ENCODE data around the gene ARL6IP1. TPM values are rescaled to one million over a fixed set of nuclear protein-coding genes. Genes with fewer than 3 reads are reported as not detected.

ARL6IP1 gene
- total and polyA plus RNA-seq, 2 of the 13 experiments (the other 11 are each of a cell fraction or from before 2014, with no cell fraction given), result 263 to 373 TPM

DNA sequence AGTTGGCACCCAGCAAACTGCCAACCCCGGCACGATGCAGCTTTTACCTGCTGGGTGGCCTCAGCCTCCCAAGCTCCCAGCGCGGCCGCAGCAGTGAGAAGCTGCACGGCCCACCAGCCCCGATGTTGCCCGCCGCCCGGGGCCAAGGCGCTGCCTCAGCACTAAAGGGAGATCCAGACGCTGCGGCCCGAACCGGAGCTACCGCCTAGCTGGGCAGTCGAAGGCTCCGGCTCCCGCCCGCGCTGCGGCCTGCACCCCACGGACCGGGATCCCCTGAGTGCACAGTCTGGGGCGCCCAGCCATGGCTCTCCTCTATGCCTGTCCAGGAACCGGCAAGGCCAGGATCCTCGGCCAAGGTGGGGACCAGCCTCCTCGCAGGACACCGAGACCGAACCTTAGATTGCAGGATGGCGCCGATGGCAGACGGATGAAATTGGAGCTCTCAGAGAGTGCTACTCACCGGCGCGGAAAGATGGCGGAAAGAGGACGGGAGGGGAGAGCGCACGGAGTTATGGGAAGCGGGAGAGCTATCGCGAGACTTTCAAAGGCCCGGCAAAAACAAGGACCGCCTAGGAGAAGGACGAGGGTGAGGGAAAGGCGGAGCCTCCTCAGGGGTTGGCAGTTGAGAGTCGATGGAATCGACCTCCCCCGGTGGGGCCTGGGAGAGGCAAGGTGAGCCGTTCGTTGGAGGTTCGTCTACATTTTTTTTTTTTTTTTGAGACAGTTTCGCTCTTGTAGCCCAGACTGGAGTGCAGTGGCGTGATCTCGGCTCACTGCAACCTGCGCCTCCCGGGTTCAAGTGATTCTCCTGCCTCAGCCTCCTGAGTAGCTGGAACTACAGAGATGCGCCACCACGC is 11.3 kb downstream of the ARL6IP1 start, which contains the start of gene RPS15A (continued):
- TF ChIP-seq ZNF124 (CRISPR knock-in tag; IDR thresholded peaks at IDR 0.05) (peak; percentile 96), ZNF207 (IDR thresholded peaks at IDR 0.05; ENCODE audit: borderline replicate concordance) (no peak), GPN1 (CRISPR knock-in tag; IDR thresholded peaks at IDR 0.05; ENCODE audit: borderline replicate concordance) (peak; percentile 95), ZNF724P (CRISPR knock-in tag; IDR thresholded peaks at IDR 0.05; ENCODE audit: borderline replicate concordance) (peak; percentile 97), SMAD9 (CRISPR knock-in tag; IDR thresholded peaks at IDR 0.05) (peak; percentile 97), GMEB2 (CRISPR knock-in tag; IDR thresholded peaks at IDR 0.05; ENCODE audit: low read depth) (no peak; the same call in 1 of the 2 replicates), BRCA1 (CRISPR knock-in tag; IDR thresholded peaks at IDR 0.05) (peak; percentile 43; the same call in 1 of the 2 replicates), HOXA5 (CRISPR knock-in tag; IDR thresholded peaks at IDR 0.05) (peak; percentile 97; the same call in 1 of the 2 replicates), ZNF331 (CRISPR knock-in tag; IDR thresholded peaks at IDR 0.05) (peak; percentile 93), ZNF224 (CRISPR knock-in tag; IDR thresholded peaks at IDR 0.05) (peak; percentile 99), ZKSCAN8 (CRISPR knock-in tag; IDR thresholded peaks at IDR 0.05; ENCODE audit: borderline replicate concordance) (peak; percentile 79; the same call in 1 of the 2 replicates), AKNA (CRISPR knock-in tag; IDR thresholded peaks at IDR 0.05; ENCODE audit: borderline replicate concordance) (peak; percentile 95; the same call in 1 of the 2 replicates), HOXA9 (CRISPR knock-in tag; IDR thresholded peaks at IDR 0.05; ENCODE audit: borderline replicate concordance) (peak; percentile 95; the same call in 1 of the 2 replicates), NR2F1 (CRISPR knock-in tag; IDR thresholded peaks at IDR 0.05) (no peak; a peak in 1 of 4 replicates), MAF1 (CRISPR knock-in tag; IDR thresholded peaks at IDR 0.05; ENCODE audit: borderline replicate concordance) (peak; percentile 74), ZBTB38 (CRISPR knock-in tag; IDR thresholded peaks at IDR 0.05) (peak; percentile 100), ZNF740 (CRISPR knock-in tag; IDR thresholded peaks at IDR 0.05) (peak; percentile 80), MED13 (CRISPR knock-in tag; IDR thresholded peaks at IDR 0.05) (peak; percentile 54; the same call in 1 of the 2 replicates), JDP2 (CRISPR knock-in tag; IDR thresholded peaks at IDR 0.05; ENCODE audit: borderline replicate concordance) (peak; percentile 85; the same call in 1 of the 2 replicates), HDAC6 (IDR thresholded peaks at IDR 0.05; ENCODE audit: low read depth, low read length) (0 out of 2 replicates have a peak, but pooled peaks have one; percentile 65)
- TF ChIP-seq, protein P1, sequence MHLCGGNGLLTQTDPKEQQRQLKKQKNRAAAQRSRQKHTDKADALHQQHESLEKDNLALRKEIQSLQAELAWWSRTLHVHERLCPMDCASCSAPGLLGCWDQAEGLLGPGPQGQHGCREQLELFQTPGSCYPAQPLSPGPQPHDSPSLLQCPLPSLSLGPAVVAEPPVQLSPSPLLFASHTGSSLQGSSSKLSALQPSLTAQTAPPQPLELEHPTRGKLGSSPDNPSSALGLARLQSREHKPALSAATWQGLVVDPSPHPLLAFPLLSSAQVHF (CRISPR knock-in tag; IDR thresholded peaks at IDR 0.05), result peak; percentile 96
